Measurements from ENCODE around the gene KRT2. TPM values are rescaled to one million over a fixed set of nuclear protein-coding genes. Genes with fewer than 3 reads are reported as not detected.

Gene KRT2
- total RNA-seq, 1 experiment from 2014 or later: not detected

- Histone ChIP-seq H3K9me3 (replicated peaks) (no peaks in the 10 kb centered on the region), H3K36me3 (no peaks in the 10 kb centered on the region), H3K4me3 (no peak overlapping the region), H3K4me1 (replicated peaks) (no peaks in the 10 kb centered on the region), H3K27me3 (replicated peaks) (peaks cover 54% of the 10 kb centered on the region), H3K27ac (no peak overlapping the region)
- peak in 1 of 2 experiments; percentile 31 for DNase-seq (ENCODE audit: low read depth in 1 of 2, low spot score in 2 of 2)
These were observed 43.0 kb downstream of the KRT2 start for GRCh38 chr12:52608826-52609630.

- no peaks in the 10 kb centered on the region for H3K36me3 ChIP-seq
- no peak overlapping the region for H3K27ac ChIP-seq
These were observed 43.9 kb downstream of the KRT2 start for GRCh38 chr12:52608161-52608560.

GRCh38 chr12:52607314-52607713 is 44.7 kb downstream of the KRT2 start:
- DNase-seq (ENCODE audit: low read depth in 1 of 2, low spot score in 2 of 2): peak in 1 of 2 experiments; percentile 22
- H3K4me1 ChIP-seq (replicated peaks): no peaks in the 10 kb centered on the region
- H3K9me3 ChIP-seq (replicated peaks): no peaks in the 10 kb centered on the region
- no peak overlapping the region for H3K4me3 ChIP-seq
- H3K36me3 ChIP-seq: no peaks in the 10 kb centered on the region
- H3K27ac ChIP-seq: no peak overlapping the region
- H3K27me3 ChIP-seq (replicated peaks): peaks cover 36% of the 10 kb centered on the region

More at GRCh38 chr12:52608161-52608560, 43.9 kb downstream of the KRT2 start:
- Histone ChIP-seq H3K9me3 (replicated peaks) (no peaks in the 10 kb centered on the region), H3K27me3 (replicated peaks) (peaks cover 45% of the 10 kb centered on the region), H3K4me3 (no peak overlapping the region), H3K4me1 (replicated peaks) (no peaks in the 10 kb centered on the region)
- DNase-seq (ENCODE audit: low read depth in 1 of 2, low spot score in 2 of 2): peak in 1 of 2 experiments; percentile 23

- Histone ChIP-seq H3K27ac (no peak overlapping the region), H3K4me3 (no peak overlapping the region), H3K27me3 (replicated peaks) (peaks cover 35% of the 10 kb centered on the region), H3K4me1 (replicated peaks) (no peaks in the 10 kb centered on the region), H3K36me3 (no peaks in the 10 kb centered on the region), H3K9me3 (replicated peaks) (no peaks in the 10 kb centered on the region)
- DNase-seq (ENCODE audit: low read depth in 1 of 2, low spot score in 2 of 2): peak in 1 of 2 experiments; percentile 18
These were observed 45.3 kb downstream of the KRT2 start for GRCh38 chr12:52606581-52607218.

GRCh38 chr12:52606096-52606495 is 45.9 kb downstream of the KRT2 start:
- no peaks in the 10 kb centered on the region for H3K36me3 ChIP-seq
- no peak for DNase-seq (ENCODE audit: low read depth in 1 of 2, low spot score in 2 of 2)
- peaks cover 35% of the 10 kb centered on the region for H3K27me3 ChIP-seq (replicated peaks)
- no peak overlapping the region for H3K27ac ChIP-seq
- no peaks in the 10 kb centered on the region for H3K9me3 ChIP-seq (replicated peaks)
- no peak overlapping the region for H3K4me3 ChIP-seq
- H3K4me1 ChIP-seq (replicated peaks): no peaks in the 10 kb centered on the region

- no peaks in the 10 kb centered on the region for H3K36me3 ChIP-seq
- H3K27me3 ChIP-seq (replicated peaks): peaks cover 31% of the 10 kb centered on the region
- peak in 1 of 2 experiments; percentile 8 for DNase-seq (ENCODE audit: low read depth in 1 of 2, low spot score in 2 of 2)
- no peaks in the 10 kb centered on the region for H3K9me3 ChIP-seq (replicated peaks)
- no peak overlapping the region for H3K27ac ChIP-seq
- no peak overlapping the region for H3K4me3 ChIP-seq
- no peaks in the 10 kb centered on the region for H3K4me1 ChIP-seq (replicated peaks)
These were observed 46.5 kb downstream of the KRT2 start for GRCh38 chr12:52605542-52605941.

- Histone ChIP-seq H3K9me3 (replicated peaks) (no peaks in the 10 kb centered on the region), H3K36me3 (no peaks in the 10 kb centered on the region), H3K4me1 (replicated peaks) (no peaks in the 10 kb centered on the region), H3K4me3 (no peak overlapping the region), H3K27me3 (replicated peaks) (peaks cover 38% of the 10 kb centered on the region), H3K27ac (no peak overlapping the region)
- peak in 1 of 2 experiments; percentile 24 for DNase-seq (ENCODE audit: low read depth in 1 of 2, low spot score in 2 of 2)
These were observed 47.2 kb downstream of the KRT2 start for GRCh38 chr12:52604859-52605258.

GRCh38 chr12:52603314-52603713 is 48.7 kb downstream of the KRT2 start:
- DNase-seq (ENCODE audit: low read depth in 1 of 2, low spot score in 2 of 2): no peak
- Histone ChIP-seq H3K4me1 (replicated peaks) (no peaks in the 10 kb centered on the region), H3K4me3 (no peak overlapping the region), H3K27me3 (replicated peaks) (peaks cover 43% of the 10 kb centered on the region), H3K27ac (no peak overlapping the region), H3K36me3 (no peaks in the 10 kb centered on the region), H3K9me3 (replicated peaks) (no peaks in the 10 kb centered on the region)

GRCh38 chr12:52602552-52602951 is 49.5 kb downstream of the KRT2 start:
- no peaks in the 10 kb centered on the region for H3K9me3 ChIP-seq (replicated peaks)
- H3K36me3 ChIP-seq: no peaks in the 10 kb centered on the region
- H3K27me3 ChIP-seq (replicated peaks): peaks cover 44% of the 10 kb centered on the region
- H3K27ac ChIP-seq: no peak overlapping the region
- DNase-seq (ENCODE audit: low read depth in 1 of 2, low spot score in 2 of 2): peak in 1 of 2 experiments; percentile 15
- no peaks in the 10 kb centered on the region for H3K4me1 ChIP-seq (replicated peaks)
- H3K4me3 ChIP-seq: no peak overlapping the region

- no peaks in the 10 kb centered on the region for H3K36me3 ChIP-seq
- no peaks in the 10 kb centered on the region for H3K9me3 ChIP-seq (replicated peaks)
- no peak overlapping the region for H3K4me3 ChIP-seq
- H3K4me1 ChIP-seq (replicated peaks): no peaks in the 10 kb centered on the region
- H3K27me3 ChIP-seq (replicated peaks): peaks cover 53% of the 10 kb centered on the region
- peak in 1 of 2 experiments; percentile 9 for DNase-seq (ENCODE audit: low read depth in 1 of 2, low spot score in 2 of 2)
- H3K27ac ChIP-seq: no peak overlapping the region
These were observed 50.3 kb downstream of the KRT2 start for GRCh38 chr12:52601671-52602070.

GRCh38 chr12:52600941-52601481 is 51.0 kb downstream of the KRT2 start, which contains the start of gene KRT72:
Gene KRT72, minus strand, starts transcription at chr12:52601463. Its CDS starts 11 bp downstream, at chr12:52601452.
- no peak within 1 kb of the TSS for H3K4me3 ChIP-seq
- no peaks in the 10 kb centered on the region for H3K36me3 ChIP-seq
- no peak within 1 kb of the TSS for H3K27ac ChIP-seq
- peaks cover 55% of the 10 kb centered on the region for H3K27me3 ChIP-seq (replicated peaks)
- peak in 1 of 2 experiments; percentile 37 for DNase-seq (ENCODE audit: low read depth in 1 of 2, low spot score in 2 of 2)
- no peaks in the 10 kb centered on the region for H3K9me3 ChIP-seq (replicated peaks)
- H3K4me1 ChIP-seq (replicated peaks): no peaks in the 10 kb centered on the region

GRCh38 chr12:52600475-52600874 is 51.5 kb downstream of the KRT2 start:
- no peak overlapping the region for H3K4me3 ChIP-seq
- no peaks in the 10 kb centered on the region for H3K36me3 ChIP-seq
- peaks cover 56% of the 10 kb centered on the region for H3K27me3 ChIP-seq (replicated peaks)
- no peaks in the 10 kb centered on the region for H3K4me1 ChIP-seq (replicated peaks)
- peak in 1 of 2 experiments; percentile 8 for DNase-seq (ENCODE audit: low read depth in 1 of 2, low spot score in 2 of 2)
- no peaks in the 10 kb centered on the region for H3K9me3 ChIP-seq (replicated peaks)
- H3K27ac ChIP-seq: no peak overlapping the region

GRCh38 chr12:52600071-52600470 is 51.9 kb downstream of the KRT2 start:
- H3K4me1 ChIP-seq (replicated peaks): no peaks in the 10 kb centered on the region
- peaks cover 58% of the 10 kb centered on the region for H3K27me3 ChIP-seq (replicated peaks)
- H3K27ac ChIP-seq: no peak overlapping the region
- peak in 1 of 2 experiments; percentile 8 for DNase-seq (ENCODE audit: low read depth in 1 of 2, low spot score in 2 of 2)
- H3K4me3 ChIP-seq: no peak overlapping the region
- H3K36me3 ChIP-seq: no peaks in the 10 kb centered on the region
- no peaks in the 10 kb centered on the region for H3K9me3 ChIP-seq (replicated peaks)

GRCh38 chr12:52598966-52599365 is 53.0 kb downstream of the KRT2 start:
- Histone ChIP-seq H3K9me3 (replicated peaks) (no peaks in the 10 kb centered on the region), H3K27me3 (replicated peaks) (peaks cover 58% of the 10 kb centered on the region), H3K4me1 (replicated peaks) (no peaks in the 10 kb centered on the region), H3K36me3 (no peaks in the 10 kb centered on the region), H3K27ac (no peak overlapping the region), H3K4me3 (no peak overlapping the region)
- no peak for DNase-seq (ENCODE audit: low read depth in 1 of 2, low spot score in 2 of 2)

Measured in SJSA1 (cell line).